Activated T-helper 9 cell treated with anti-CD3 and anti-CD28 coated beads, Interleukin-2, amount 50 U/mL, for 16 hours (primary cell): ENCODE results near the gene SH3PXD2A.
"Not testable (repeated sequence)": the region's sequence is repeated elsewhere in the genome, so short reads cannot be mapped to it uniquely, and the experiment has no call there.

Experiments
- DNase-seq: peaks from one replicate; pipeline ENCODE4 v3.0.0-alpha.2; 2020; ENCODE audit warnings: low read depth

Gene SH3PXD2A

GRCh38 chr10:103767756-103768155 lies 87.6 kb downstream of the SH3PXD2A start:
- no peak for DNase-seq

- no peak for DNase-seq
These were observed 88.4 kb downstream of the SH3PXD2A start for GRCh38 chr10:103766751-103767505.

GRCh38 chr10:103765981-103766380 lies 89.4 kb downstream of the SH3PXD2A start:
- peak; percentile 66 for DNase-seq

- no peak for DNase-seq
These were observed 90.2 kb downstream of the SH3PXD2A start for GRCh38 chr10:103765168-103765567.

GRCh38 chr10:103764296-103765088 lies 90.9 kb downstream of the SH3PXD2A start:
- no peak for DNase-seq

GRCh38 chr10:103763374-103764202 lies 91.8 kb downstream of the SH3PXD2A start:
- DNase-seq: no peak

- no peak for DNase-seq
These were observed 92.5 kb downstream of the SH3PXD2A start for GRCh38 chr10:103762916-103763315.

- DNase-seq: no peak
These were observed 93.2 kb downstream of the SH3PXD2A start for GRCh38 chr10:103762162-103762561.

GRCh38 chr10:103761075-103761920 lies 94.1 kb downstream of the SH3PXD2A start:
- DNase-seq: no peak

GRCh38 chr10:103760233-103760632 lies 95.1 kb downstream of the SH3PXD2A start:
- DNase-seq: not testable (repeated sequence)

GRCh38 chr10:103759100-103759781 lies 96.1 kb downstream of the SH3PXD2A start:
- DNase-seq: no peak

- no peak for DNase-seq
These were observed 97.1 kb downstream of the SH3PXD2A start for GRCh38 chr10:103758294-103758681.

GRCh38 chr10:103757531-103758293 lies 97.7 kb downstream of the SH3PXD2A start:
- DNase-seq: no peak

- DNase-seq: no peak
These were observed 99.0 kb downstream of the SH3PXD2A start for GRCh38 chr10:103756277-103756869.

GRCh38 chr10:103752680-103753248 lies 102.6 kb downstream of the SH3PXD2A start:
- DNase-seq: no peak

- no peak for DNase-seq
These were observed 103.6 kb downstream of the SH3PXD2A start for GRCh38 chr10:103751667-103752290.

GRCh38 chr10:103750836-103751235 lies 104.5 kb downstream of the SH3PXD2A start:
- no peak for DNase-seq

GRCh38 chr10:103749779-103750178 lies 105.6 kb downstream of the SH3PXD2A start:
- DNase-seq: no peak

GRCh38 chr10:103748020-103748419 lies 107.4 kb downstream of the SH3PXD2A start:
- no peak for DNase-seq
